Measurements from ENCODE around the gene GIGYF2.

Gene GIGYF2

DNA sequence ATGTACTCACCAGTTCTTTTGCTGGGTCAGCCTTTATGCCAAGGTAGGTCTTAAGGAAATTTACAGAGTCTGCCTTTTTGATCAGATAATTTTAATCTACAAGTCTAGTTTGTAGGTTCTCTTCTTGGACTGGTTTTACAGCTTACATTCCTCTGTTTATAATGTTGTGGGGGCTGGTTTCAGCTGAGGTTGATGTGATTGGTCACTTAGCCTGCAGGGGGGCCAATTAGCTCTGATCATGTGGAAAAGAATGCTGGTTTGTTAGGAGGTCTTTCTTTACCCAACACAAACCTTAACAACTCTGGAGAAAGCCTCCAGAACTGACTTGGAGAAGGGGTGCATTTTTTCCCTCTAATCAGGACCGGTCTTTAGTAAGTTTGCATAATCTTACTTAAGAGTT lies 79.3 kb downstream of the GIGYF2 start, which contains the start of gene KCNJ13:
Gene KCNJ13 (minus strand): TSS at position 131 of the 400 bp plus-strand sequence. CDS start 5,203 bp downstream, outside the sequence.
- TF ChIP-seq, protein P1, sequence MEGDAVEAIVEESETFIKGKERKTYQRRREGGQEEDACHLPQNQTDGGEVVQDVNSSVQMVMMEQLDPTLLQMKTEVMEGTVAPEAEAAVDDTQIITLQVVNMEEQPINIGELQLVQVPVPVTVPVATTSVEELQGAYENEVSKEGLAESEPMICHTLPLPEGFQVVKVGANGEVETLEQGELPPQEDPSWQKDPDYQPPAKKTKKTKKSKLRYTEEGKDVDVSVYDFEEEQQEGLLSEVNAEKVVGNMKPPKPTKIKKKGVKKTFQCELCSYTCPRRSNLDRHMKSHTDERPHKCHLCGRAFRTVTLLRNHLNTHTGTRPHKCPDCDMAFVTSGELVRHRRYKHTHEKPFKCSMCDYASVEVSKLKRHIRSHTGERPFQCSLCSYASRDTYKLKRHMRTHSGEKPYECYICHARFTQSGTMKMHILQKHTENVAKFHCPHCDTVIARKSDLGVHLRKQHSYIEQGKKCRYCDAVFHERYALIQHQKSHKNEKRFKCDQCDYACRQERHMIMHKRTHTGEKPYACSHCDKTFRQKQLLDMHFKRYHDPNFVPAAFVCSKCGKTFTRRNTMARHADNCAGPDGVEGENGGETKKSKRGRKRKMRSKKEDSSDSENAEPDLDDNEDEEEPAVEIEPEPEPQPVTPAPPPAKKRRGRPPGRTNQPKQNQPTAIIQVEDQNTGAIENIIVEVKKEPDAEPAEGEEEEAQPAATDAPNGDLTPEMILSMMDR (conservative IDR thresholded peaks at IDR 0.05), result no peak
- TF ChIP-seq ZFX (IDR thresholded peaks at IDR 0.05), result no peak
- no peak within 1 kb of the TSS for H3K27ac ChIP-seq

DNA sequence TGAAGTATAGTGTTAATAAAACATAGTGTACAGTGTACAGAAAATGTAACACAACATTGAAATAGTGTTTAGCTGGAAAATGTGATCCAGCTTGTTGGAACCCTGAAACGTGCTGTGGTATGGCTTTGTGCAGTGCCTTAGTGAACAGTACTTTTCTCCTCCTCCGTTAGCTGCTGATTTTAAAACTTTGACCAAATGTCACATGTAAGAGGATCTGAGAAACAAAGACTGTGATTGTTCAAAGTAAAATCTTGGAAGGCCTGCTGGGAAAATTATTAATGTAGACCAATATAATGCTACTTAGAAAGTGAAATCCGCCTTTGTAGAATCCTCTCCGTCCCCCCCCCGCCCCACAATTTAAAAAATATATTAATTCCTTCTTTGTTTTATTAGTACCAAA lies 80.1 kb downstream of the GIGYF2 start:
- no peak overlapping the region for H3K27ac ChIP-seq
- TF ChIP-seq, protein P1 (conservative IDR thresholded peaks at IDR 0.05), result no peak
- no peak for TF ChIP-seq ZFX (IDR thresholded peaks at IDR 0.05)

DNA sequence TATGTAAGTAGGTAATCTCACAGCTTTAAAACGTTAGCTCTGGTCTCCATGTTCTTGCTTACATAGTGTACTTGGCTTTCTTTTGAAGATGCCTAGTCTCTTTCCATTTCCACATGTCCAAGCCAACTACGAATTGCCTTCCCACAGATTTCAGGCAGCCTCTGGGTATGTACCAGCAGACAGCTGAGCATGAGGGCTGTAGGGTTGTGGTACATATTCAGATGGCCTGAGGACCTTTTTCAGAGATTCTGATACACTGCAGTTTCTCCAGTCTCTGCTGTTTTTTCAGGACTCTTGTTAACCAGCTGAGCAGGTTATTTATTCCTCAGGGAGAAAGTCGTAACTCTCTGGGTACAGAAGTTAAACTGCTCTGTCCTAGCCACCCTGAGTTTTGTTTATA lies 82.3 kb downstream of the GIGYF2 start:
- TF ChIP-seq, protein P1 (conservative IDR thresholded peaks at IDR 0.05), result no peak
- H3K27ac ChIP-seq, result no peak overlapping the region

DNA sequence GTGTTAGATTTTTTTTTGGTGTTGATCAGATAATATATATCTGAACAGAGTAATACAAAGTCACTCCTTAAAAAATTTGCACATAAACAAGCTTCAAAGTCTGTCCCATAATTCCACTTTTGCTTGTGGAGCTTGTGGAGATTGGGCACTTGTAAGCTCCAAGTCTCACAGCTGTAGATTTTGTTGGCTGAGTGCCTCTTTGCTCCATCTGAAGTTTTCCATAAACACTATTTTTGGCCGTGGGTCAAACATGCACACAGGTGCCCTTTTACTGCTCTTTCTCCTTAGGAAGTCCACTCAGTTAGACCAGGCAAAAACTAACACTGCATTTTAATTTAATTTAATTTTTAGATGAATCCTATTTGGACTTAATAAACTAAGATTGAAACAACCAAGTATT lies 82.8 kb downstream of the GIGYF2 start:
- no peak overlapping the region for H3K27ac ChIP-seq
- TF ChIP-seq, protein P1 (conservative IDR thresholded peaks at IDR 0.05), result no peak
- no peak for TF ChIP-seq ZFX (IDR thresholded peaks at IDR 0.05)

DNA sequence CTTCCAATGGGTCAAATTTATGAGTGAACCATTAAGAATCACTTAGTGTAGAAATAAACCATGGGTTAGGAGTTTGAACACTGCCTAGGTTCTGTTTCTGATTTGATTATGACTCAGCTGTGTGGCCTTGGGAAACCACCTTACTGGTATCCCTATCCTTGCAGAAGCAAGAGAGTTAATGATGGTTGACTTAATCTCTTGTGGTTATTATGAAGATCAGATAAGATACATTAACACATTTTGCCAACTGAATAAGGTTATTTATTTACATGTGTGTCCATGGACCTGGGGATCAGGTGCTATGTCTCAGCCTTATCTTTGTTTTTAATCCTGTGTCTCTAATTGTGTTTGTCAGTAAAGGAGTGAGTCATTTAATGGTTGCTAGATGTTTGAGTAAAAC lies 84.6 kb downstream of the GIGYF2 start:
- H3K27ac ChIP-seq, result no peak overlapping the region

DNA sequence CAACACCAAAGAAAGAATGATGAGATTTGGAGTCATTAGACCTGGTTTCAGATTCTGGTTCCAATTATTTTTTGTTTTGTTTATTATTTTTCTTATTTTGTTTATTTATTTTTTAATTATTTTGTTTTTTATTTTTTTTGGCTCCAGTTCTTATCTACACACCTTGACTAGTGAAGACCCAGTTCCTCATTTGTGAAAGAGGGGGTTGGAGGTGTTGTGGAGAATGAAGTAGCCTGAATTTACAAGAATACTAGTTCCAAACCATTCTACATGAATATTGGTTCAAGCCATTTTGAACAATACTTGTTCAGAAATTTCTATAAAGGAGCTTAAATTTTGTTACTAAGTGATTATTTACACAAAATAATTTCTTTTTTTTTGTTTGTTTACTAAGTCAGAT lies 86.1 kb downstream of the GIGYF2 start:
- TF ChIP-seq, protein P1 (conservative IDR thresholded peaks at IDR 0.05), result no peak
- no peak for TF ChIP-seq ZFX (IDR thresholded peaks at IDR 0.05)
- H3K27ac ChIP-seq, result no peak overlapping the region

More for the DNA sequence above, 84.6 kb downstream of the GIGYF2 start:
- TF ChIP-seq ZFX (IDR thresholded peaks at IDR 0.05), result no peak
- TF ChIP-seq, protein P1 (conservative IDR thresholded peaks at IDR 0.05), result no peak

DNA sequence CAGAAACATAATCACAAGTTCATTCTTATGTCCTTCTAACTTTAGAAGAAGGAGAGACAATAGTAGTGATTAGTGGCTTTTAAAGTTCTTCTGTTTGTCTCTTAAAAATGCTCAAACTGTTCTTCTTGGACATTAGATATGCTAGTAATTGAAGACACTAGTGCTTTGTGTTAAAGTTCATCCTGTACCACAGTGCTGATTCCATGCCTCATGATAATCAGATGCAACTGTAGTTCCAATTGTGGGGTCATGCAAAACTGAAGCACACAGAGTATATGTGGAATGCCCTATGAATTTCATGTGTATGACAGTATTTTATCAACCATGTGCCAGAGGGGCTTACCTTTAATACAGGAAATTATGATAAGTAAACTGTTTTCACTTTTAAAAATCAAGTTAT lies 90.7 kb downstream of the GIGYF2 start:
- TF ChIP-seq ZFX (IDR thresholded peaks at IDR 0.05), result no peak
- TF ChIP-seq, protein P1 (conservative IDR thresholded peaks at IDR 0.05), result no peak

More for the DNA sequence above, 90.7 kb downstream of the GIGYF2 start:
- no peak overlapping the region for H3K27ac ChIP-seq
